ENCODE data around the gene AQP7.

Gene AQP7

DNA sequence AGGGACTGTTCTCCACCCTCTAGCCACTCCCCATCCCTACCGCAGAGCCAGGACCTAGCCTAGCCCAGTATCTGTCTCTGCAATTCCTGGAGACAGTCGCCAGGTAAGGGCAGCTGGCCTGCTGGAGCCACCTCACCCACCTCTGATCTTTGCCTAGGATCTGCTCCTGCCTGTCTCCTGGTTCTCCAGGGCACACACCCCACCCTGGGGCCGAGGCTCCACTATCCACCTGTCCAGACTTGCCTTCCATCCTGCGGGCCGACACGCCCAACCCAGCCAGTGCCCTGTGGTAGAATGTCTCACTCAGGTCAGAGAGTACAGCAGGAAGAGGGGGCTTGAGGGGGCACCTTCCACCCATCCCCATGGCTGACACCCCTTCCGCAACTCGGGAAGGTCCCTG lies 15.7 kb upstream of the AQP7 start:
- Histone ChIP-seq H2AFZ (ENCODE audit: low read depth, low read length) (no peak overlapping the region), H3K36me3 (replicated peaks; ENCODE audit: low read depth, low read length) (no peaks in the 10 kb centered on the region), H3K4me2 (ENCODE audit: low read length) (no peak overlapping the region), H3K4me1 (ENCODE audit: low read length) (peaks cover 12% of the 10 kb centered on the region), H3K9me3 (ENCODE audit: insufficient read depth, low read length) (no peaks in the 10 kb centered on the region), H3K27ac (ENCODE audit: low read length) (no peak overlapping the region), H3K27me3 (ENCODE audit: low read depth, low read length) (peaks cover 12% of the 10 kb centered on the region), H3K4me3 (ENCODE audit: low read length) (no peak overlapping the region), H3K9ac (ENCODE audit: low read length) (no peak overlapping the region), H4K20me1 (ENCODE audit: insufficient read depth, low read length) (no peaks in the 10 kb centered on the region), H3K79me2 (ENCODE audit: low read length) (no peaks in the 10 kb centered on the region)
- no peak for TF ChIP-seq EZH2phosphoT487 (IDR thresholded peaks at IDR 0.05; ENCODE audit: low read depth)

- H4K20me1 ChIP-seq (ENCODE audit: insufficient read depth, low read length): no peaks in the 10 kb centered on the region
- H3K9ac ChIP-seq (ENCODE audit: low read length): no peak overlapping the region
- H3K27ac ChIP-seq (ENCODE audit: low read length): no peak overlapping the region
- peaks cover 12% of the 10 kb centered on the region for H3K4me1 ChIP-seq (ENCODE audit: low read length)
- no peaks in the 10 kb centered on the region for H3K36me3 ChIP-seq (replicated peaks; ENCODE audit: low read depth, low read length)
- peaks cover 12% of the 10 kb centered on the region for H3K27me3 ChIP-seq (ENCODE audit: low read depth, low read length)
- H3K4me2 ChIP-seq (ENCODE audit: low read length): no peak overlapping the region
- no peaks in the 10 kb centered on the region for H3K9me3 ChIP-seq (ENCODE audit: insufficient read depth, low read length)
- H2AFZ ChIP-seq (ENCODE audit: low read depth, low read length): no peak overlapping the region
- H3K4me3 ChIP-seq (ENCODE audit: low read length): no peak overlapping the region
- TF ChIP-seq CTCF (IDR thresholded peaks at IDR 0.05; ENCODE audit: low read depth, low read length): no peak
- no peak for TF ChIP-seq EZH2phosphoT487 (IDR thresholded peaks at IDR 0.05; ENCODE audit: low read depth)
- no peaks in the 10 kb centered on the region for H3K79me2 ChIP-seq (ENCODE audit: low read length)
Observed at GRCh38 chr9:33416996-33417395, 14.6 kb upstream of the AQP7 start.

DNA sequence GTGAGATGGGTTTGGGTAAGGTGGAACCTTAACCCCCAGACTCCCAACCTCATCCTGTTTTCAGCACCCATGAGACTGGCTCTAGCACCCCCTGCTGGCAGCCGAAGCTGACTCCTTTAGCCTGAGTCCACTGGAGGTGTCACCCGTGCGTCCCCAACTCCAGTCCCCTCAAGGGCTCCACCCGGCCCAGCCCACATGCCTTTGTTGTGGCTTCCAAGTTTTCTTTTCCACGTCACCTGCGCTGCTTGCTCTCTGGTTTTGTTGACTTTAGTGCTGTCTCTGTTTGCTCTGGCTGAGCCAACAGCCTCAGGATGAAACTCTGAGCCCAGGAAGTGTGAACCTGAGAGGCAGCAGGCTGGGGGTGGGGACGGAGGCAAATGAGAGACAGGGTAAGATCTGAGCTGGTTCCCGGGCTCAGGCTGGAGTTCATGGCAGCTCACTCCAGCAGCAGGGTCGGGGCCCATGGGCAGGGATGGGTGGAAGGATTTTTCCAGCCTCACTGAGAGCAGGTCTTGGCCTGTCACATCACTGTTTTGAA lies 13.2 kb upstream of the AQP7 start:
- H3K4me2 ChIP-seq (ENCODE audit: low read length): peak overlapping the region; percentile 64
- H3K4me3 ChIP-seq (ENCODE audit: low read length): peak overlapping the region; percentile 34
- H3K27me3 ChIP-seq (ENCODE audit: low read depth, low read length): peaks cover 11% of the 10 kb centered on the region
- H3K36me3 ChIP-seq (replicated peaks; ENCODE audit: low read depth, low read length): no peaks in the 10 kb centered on the region
- peaks cover 12% of the 10 kb centered on the region for H3K4me1 ChIP-seq (ENCODE audit: low read length)
- TF ChIP-seq EZH2phosphoT487 (IDR thresholded peaks at IDR 0.05; ENCODE audit: low read depth): no peak
- TF ChIP-seq CTCF (IDR thresholded peaks at IDR 0.05; ENCODE audit: low read depth, low read length): peak; percentile 90
- no peak overlapping the region for H3K9ac ChIP-seq (ENCODE audit: low read length)
- H3K79me2 ChIP-seq (ENCODE audit: low read length): no peaks in the 10 kb centered on the region
- H3K9me3 ChIP-seq (ENCODE audit: insufficient read depth, low read length): no peaks in the 10 kb centered on the region
- H3K27ac ChIP-seq (ENCODE audit: low read length): no peak overlapping the region
- peak overlapping the region; percentile 66 for H2AFZ ChIP-seq (ENCODE audit: low read depth, low read length)
- no peaks in the 10 kb centered on the region for H4K20me1 ChIP-seq (ENCODE audit: insufficient read depth, low read length)

DNA sequence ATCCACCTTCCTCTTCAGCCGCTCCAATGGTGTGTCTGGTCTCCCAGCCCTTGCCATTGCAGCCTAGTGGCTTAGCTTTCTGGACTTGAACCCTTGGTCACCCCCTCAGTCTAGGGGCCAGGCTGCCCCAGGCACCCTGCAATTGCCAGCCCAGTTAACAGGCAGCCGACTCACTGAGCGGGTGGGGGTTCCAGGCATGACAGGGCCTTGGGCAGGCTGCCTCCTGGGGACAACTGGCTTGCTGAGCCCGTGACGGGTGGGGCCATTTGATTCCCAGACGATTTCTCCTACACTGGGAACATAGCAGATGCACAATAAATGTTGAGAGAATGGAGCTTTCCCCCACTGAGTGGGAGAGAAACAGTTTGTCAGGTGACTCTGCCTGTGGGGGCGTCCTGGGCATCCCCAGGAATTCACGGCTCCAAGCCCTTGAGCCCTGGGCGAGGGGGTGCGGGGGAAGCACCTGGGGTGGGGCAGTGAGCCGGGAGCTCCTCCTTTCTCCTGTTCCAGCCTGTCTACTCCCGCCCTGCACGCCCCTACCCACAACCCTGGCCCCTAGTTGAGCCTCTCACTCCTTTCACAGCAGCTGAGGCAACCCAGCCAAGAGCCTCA lies 12.6 kb upstream of the AQP7 start:
- H2AFZ ChIP-seq (ENCODE audit: low read depth, low read length): peak overlapping the region; percentile 55; the same call in 1 of the 2 replicates
- H3K4me2 ChIP-seq (ENCODE audit: low read length): peak overlapping the region; percentile 64
- TF ChIP-seq CTCF (IDR thresholded peaks at IDR 0.05; ENCODE audit: low read depth, low read length): no peak
- no peak for TF ChIP-seq EZH2phosphoT487 (IDR thresholded peaks at IDR 0.05; ENCODE audit: low read depth)

More for the DNA sequence above, 12.6 kb upstream of the AQP7 start:
- Histone ChIP-seq H3K4me1 (ENCODE audit: low read length) (peaks cover 12% of the 10 kb centered on the region), H3K9me3 (ENCODE audit: insufficient read depth, low read length) (no peaks in the 10 kb centered on the region), H4K20me1 (ENCODE audit: insufficient read depth, low read length) (no peaks in the 10 kb centered on the region), H3K36me3 (replicated peaks; ENCODE audit: low read depth, low read length) (no peaks in the 10 kb centered on the region), H3K27ac (ENCODE audit: low read length) (no peak overlapping the region), H3K27me3 (ENCODE audit: low read depth, low read length) (peaks cover 5% of the 10 kb centered on the region), H3K79me2 (ENCODE audit: low read length) (no peaks in the 10 kb centered on the region), H3K4me3 (ENCODE audit: low read length) (peak overlapping the region; percentile 34), H3K9ac (ENCODE audit: low read length) (no peak overlapping the region)
